NCI-H510A treated with DMSO at 0.1 percent for 48 hours (cell line): Measurements from ENCODE around the gene TAGAP.
"Not testable (repeated sequence)": the region's sequence is repeated elsewhere in the genome, so short reads cannot be mapped to it uniquely, and the experiment has no call there.

ENCODE experiments used
- DNase-seq: peaks from one replicate; lab custom pipeline; 2025; lab: John Stamatoyannopoulos, UW

The TAGAP gene

GRCh38 chr6:159043947-159044346, 844 bp downstream of the TAGAP start:
- DNase-seq: no peak

- DNase-seq: no peak
These were observed 1.5 kb downstream of the TAGAP start for GRCh38 chr6:159043251-159043650.

- no peak for DNase-seq
These were observed 2.0 kb downstream of the TAGAP start for GRCh38 chr6:159042826-159043181.

- peak; percentile 62 for DNase-seq
These were observed 2.6 kb downstream of the TAGAP start for GRCh38 chr6:159042003-159042825.

- DNase-seq: no peak
These were observed 3.6 kb downstream of the TAGAP start for GRCh38 chr6:159041181-159041580.

- no peak for DNase-seq
These were observed 4.9 kb downstream of the TAGAP start for GRCh38 chr6:159039885-159040258.

GRCh38 chr6:159038914-159039884, 5.6 kb downstream of the TAGAP start:
- DNase-seq: no peak

- DNase-seq: not testable (repeated sequence)
These were observed 6.5 kb downstream of the TAGAP start for GRCh38 chr6:159038318-159038717.

GRCh38 chr6:159037756-159038290, 7.0 kb downstream of the TAGAP start:
- DNase-seq: no peak

GRCh38 chr6:159036673-159037072, 8.1 kb downstream of the TAGAP start:
- DNase-seq: no peak

GRCh38 chr6:159035891-159036290, 8.9 kb downstream of the TAGAP start:
- DNase-seq: no peak

- no peak for DNase-seq
These were observed 11.4 kb downstream of the TAGAP start for GRCh38 chr6:159033160-159034049.

GRCh38 chr6:159031846-159032245, 12.9 kb downstream of the TAGAP start:
- no peak for DNase-seq

GRCh38 chr6:159030168-159030567, 14.6 kb downstream of the TAGAP start:
- DNase-seq: no peak

GRCh38 chr6:159025224-159025623, 19.6 kb downstream of the TAGAP start:
- not testable (repeated sequence) for DNase-seq

- no peak for DNase-seq
These were observed 20.9 kb downstream of the TAGAP start for GRCh38 chr6:159023893-159024292.

- DNase-seq: no peak
These were observed 24.8 kb downstream of the TAGAP start for GRCh38 chr6:159020011-159020410.

- DNase-seq: no peak
These were observed 26.8 kb downstream of the TAGAP start for GRCh38 chr6:159017757-159018559.

- DNase-seq: no peak
These were observed 30.4 kb downstream of the TAGAP start for GRCh38 chr6:159014406-159014805.

- DNase-seq: no peak
These were observed 31.6 kb downstream of the TAGAP start for GRCh38 chr6:159013229-159013628.

- no peak for DNase-seq
These were observed 32.6 kb downstream of the TAGAP start for GRCh38 chr6:159012201-159012600.
